ENCODE measurements around the gene COL4A1.

Gene COL4A1

GRCh38 chr13:110309661-110310524 lies 2.9 kb upstream of the COL4A1 start:
- H3K27me3 ChIP-seq (ENCODE audit: control insufficient read depth in 1 of 2, insufficient read depth in 2 of 2, low read length in 2 of 2) = peaks cover 21 to 35% of the 10 kb centered on the region in 2 donors
- peak overlapping the region; percentile 69 to 76 for H3K4me3 ChIP-seq (ENCODE audit: low read depth in 1 of 2, low read length in 2 of 2)
- peaks cover 10 to 17% of the 10 kb centered on the region in 2 donors for H3K4me1 ChIP-seq (ENCODE audit: control insufficient read depth in 1 of 2, insufficient read depth in 2 of 2, low read length in 2 of 2)
- peak overlapping the region; percentile 42 for H3K27ac ChIP-seq (ENCODE audit: low read depth, low read length)
- H3K9me3 ChIP-seq (ENCODE audit: control insufficient read depth in 1 of 2, low read length in 2 of 2) = no peaks in the 10 kb centered on the region
- H3K36me3 ChIP-seq (ENCODE audit: control insufficient read depth in 1 of 2, insufficient read depth in 2 of 2, low read length in 2 of 2) = peaks cover 0 to 4% of the 10 kb centered on the region in 2 donors
- no peak overlapping the region for H3K9ac ChIP-seq (ENCODE audit: low read depth in 1 of 2, low read length in 2 of 2)

- Histone ChIP-seq H3K27me3 (ENCODE audit: control insufficient read depth in 1 of 2, insufficient read depth in 2 of 2, low read length in 2 of 2) (peaks cover 25 to 40% of the 10 kb centered on the region in 2 donors), H3K4me1 (ENCODE audit: control insufficient read depth in 1 of 2, insufficient read depth in 2 of 2, low read length in 2 of 2) (peaks cover 10 to 14% of the 10 kb centered on the region in 2 donors), H3K4me3 (ENCODE audit: low read depth in 1 of 2, low read length in 2 of 2) (peak overlapping the region; percentile 69 to 76), H3K9ac (ENCODE audit: low read depth in 1 of 2, low read length in 2 of 2) (peak overlapping the region; percentile 36 to 60), H3K27ac (ENCODE audit: low read depth, low read length) (peak overlapping the region; percentile 86), H3K9me3 (ENCODE audit: control insufficient read depth in 1 of 2, low read length in 2 of 2) (no peaks in the 10 kb centered on the region), H3K36me3 (ENCODE audit: control insufficient read depth in 1 of 2, insufficient read depth in 2 of 2, low read length in 2 of 2) (peaks cover 0 to 4% of the 10 kb centered on the region in 2 donors)
These were observed 1.9 kb upstream of the COL4A1 start for GRCh38 chr13:110308656-110309359.

DNA sequence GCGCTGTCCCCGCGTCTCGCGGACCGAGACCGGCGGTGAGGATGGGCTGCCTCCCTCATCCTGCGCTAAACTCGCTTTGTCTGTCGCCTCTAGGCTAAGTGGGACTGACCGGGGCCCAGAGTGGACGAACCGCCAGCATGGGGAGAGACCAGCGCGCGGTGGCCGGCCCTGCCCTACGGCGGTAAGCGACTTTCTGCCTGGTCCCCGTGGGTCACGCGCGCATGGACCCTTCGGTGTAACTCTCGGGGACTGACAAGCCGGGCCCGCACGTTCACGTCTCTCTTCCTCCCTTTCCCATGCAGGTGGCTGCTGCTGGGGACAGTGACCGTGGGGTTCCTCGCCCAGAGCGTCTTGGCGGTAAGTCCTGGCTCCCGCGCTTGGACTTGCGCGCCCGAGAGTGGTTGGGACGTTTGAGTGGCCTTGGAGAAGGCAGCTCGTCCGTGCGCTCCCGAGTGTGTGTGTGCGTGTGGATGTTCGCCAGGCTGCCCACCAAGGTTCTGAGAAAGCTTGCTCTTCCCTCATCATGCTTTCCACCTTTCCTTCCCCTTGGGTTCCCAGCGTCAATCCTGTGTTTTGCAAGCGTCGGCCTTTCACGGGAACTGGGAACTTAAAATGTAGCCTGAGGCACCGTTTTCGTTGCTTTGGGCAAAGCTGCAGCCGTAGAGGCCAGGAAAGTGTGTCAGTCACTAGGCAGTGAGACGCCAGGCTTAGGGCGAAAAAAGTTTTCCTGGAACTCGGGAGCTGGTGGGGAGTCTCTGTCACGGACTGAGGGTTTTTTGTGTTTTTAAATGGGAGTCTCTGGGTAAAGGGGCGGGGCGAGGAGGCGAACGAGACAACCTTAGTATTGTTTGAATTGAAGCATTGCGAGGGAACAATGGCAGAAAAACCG lies 1.1 kb upstream of the COL4A1 start:
- Histone ChIP-seq H3K9me3 (ENCODE audit: control insufficient read depth in 1 of 2, low read length in 2 of 2) (no peaks in the 10 kb centered on the region), H3K4me3 (ENCODE audit: low read depth in 1 of 2, low read length in 2 of 2) (peak overlapping the region; percentile 69 to 76), H3K27ac (ENCODE audit: low read depth, low read length) (peak overlapping the region; percentile 86), H3K9ac (ENCODE audit: low read depth in 1 of 2, low read length in 2 of 2) (peak overlapping the region; percentile 60 to 70), H3K4me1 (ENCODE audit: control insufficient read depth in 1 of 2, insufficient read depth in 2 of 2, low read length in 2 of 2) (peaks cover 10 to 14% of the 10 kb centered on the region in 2 donors), H3K36me3 (ENCODE audit: control insufficient read depth in 1 of 2, insufficient read depth in 2 of 2, low read length in 2 of 2) (peaks cover 0 to 4% of the 10 kb centered on the region in 2 donors), H3K27me3 (ENCODE audit: control insufficient read depth in 1 of 2, insufficient read depth in 2 of 2, low read length in 2 of 2) (peaks cover 25 to 46% of the 10 kb centered on the region in 2 donors)

DNA sequence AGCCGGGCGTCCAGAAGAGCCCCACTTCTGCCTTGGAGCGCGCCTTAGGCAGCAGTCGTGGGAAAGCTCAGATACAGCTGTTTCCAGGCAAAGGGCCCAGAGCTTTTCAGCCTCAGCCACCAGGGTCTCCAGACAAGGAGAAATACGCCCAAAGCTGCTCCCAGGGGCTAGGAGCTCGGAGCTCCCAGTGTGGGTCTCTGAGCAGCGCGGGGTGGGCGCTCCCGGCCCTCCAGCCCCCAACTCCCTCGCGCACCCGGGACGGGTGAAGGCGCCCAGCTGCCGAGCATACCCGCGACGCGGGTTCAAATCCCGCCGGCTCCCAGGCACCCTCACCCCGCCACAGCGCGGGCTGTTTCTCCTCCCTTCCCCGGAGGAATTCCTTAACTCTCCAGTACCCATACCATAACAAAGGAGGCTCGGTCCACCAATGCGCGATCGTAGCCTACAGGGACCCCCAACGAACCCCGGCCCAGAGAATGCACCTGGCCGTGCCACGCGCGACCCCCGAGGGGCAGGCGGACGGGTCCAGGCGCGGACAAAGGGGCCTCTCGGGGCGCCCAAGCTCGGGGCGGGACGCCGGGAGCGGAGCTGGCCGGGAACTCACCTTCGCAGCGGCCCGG lies 507 bp downstream of the COL4A1 start:
- peak overlapping the region; percentile 28 to 30 for H3K9ac ChIP-seq (ENCODE audit: low read depth in 1 of 2, low read length in 2 of 2)
- peaks cover 25 to 45% of the 10 kb centered on the region in 2 donors for H3K27me3 ChIP-seq (ENCODE audit: control insufficient read depth in 1 of 2, insufficient read depth in 2 of 2, low read length in 2 of 2)
- H3K4me3 ChIP-seq (ENCODE audit: low read depth in 1 of 2, low read length in 2 of 2) = peak overlapping the region; percentile 25 to 58
- H3K4me1 ChIP-seq (ENCODE audit: control insufficient read depth in 1 of 2, insufficient read depth in 2 of 2, low read length in 2 of 2) = peaks cover 10 to 17% of the 10 kb centered on the region in 2 donors
- no peaks in the 10 kb centered on the region for H3K9me3 ChIP-seq (ENCODE audit: control insufficient read depth in 1 of 2, low read length in 2 of 2)
- H3K27ac ChIP-seq (ENCODE audit: low read depth, low read length) = peak overlapping the region; percentile 86
- H3K36me3 ChIP-seq (ENCODE audit: control insufficient read depth in 1 of 2, insufficient read depth in 2 of 2, low read length in 2 of 2) = peaks cover 0 to 4% of the 10 kb centered on the region in 2 donors

DNA sequence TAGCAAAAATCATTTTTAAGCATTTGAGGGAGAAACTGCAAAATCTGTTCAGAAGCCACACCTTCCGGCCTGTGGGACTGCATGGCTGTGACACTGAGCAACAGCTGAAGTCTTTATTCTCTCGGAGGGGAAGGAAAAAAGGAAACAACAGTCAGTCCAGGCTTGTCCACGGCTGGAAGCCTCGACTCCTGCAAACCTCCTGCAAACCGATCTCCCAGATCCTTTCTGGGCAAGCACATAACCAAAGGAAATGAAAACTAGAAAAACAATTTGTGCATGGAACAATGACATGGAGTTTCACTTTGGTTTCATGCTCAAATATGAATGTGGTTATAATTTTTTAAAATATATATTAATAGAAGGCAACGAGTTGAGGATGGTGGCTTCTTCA lies 1.0 kb downstream of the COL4A1 start:
- Histone ChIP-seq H3K36me3 (ENCODE audit: control insufficient read depth in 1 of 2, insufficient read depth in 2 of 2, low read length in 2 of 2) (peaks cover 0 to 4% of the 10 kb centered on the region in 2 donors), H3K4me3 (ENCODE audit: low read depth in 1 of 2, low read length in 2 of 2) (peak overlapping the region; percentile 25 to 58), H3K27ac (ENCODE audit: low read depth, low read length) (peak overlapping the region; percentile 59), H3K9me3 (ENCODE audit: control insufficient read depth in 1 of 2, low read length in 2 of 2) (no peaks in the 10 kb centered on the region), H3K9ac (ENCODE audit: low read depth in 1 of 2, low read length in 2 of 2) (peak overlapping the region in 1 of 2 donors; percentile 15), H3K4me1 (ENCODE audit: control insufficient read depth in 1 of 2, insufficient read depth in 2 of 2, low read length in 2 of 2) (peaks cover 10 to 14% of the 10 kb centered on the region in 2 donors), H3K27me3 (ENCODE audit: control insufficient read depth in 1 of 2, insufficient read depth in 2 of 2, low read length in 2 of 2) (peaks cover 25 to 40% of the 10 kb centered on the region in 2 donors)

DNA sequence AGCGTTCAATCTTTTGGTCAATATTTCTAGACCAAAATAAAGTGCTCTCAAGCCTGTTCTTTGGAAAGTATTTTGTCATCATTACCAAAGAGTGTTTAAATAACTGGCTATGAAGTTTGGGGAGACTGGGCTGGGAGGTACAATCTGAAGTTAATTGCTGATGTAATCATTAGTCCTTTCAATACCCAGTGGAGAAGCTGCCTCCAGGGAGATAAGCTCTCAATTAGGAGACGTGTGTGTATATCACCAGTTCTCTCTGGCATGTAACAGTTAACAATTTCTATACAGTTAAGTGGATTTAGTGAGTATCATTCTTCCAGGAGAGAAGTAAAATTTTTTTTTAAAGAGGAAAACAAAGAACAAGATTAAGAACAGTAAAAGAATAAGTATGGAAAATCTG lies 1.4 kb downstream of the COL4A1 start:
- peak overlapping the region; percentile 25 to 58 for H3K4me3 ChIP-seq (ENCODE audit: low read depth in 1 of 2, low read length in 2 of 2)
- peaks cover 0 to 4% of the 10 kb centered on the region in 2 donors for H3K36me3 ChIP-seq (ENCODE audit: control insufficient read depth in 1 of 2, insufficient read depth in 2 of 2, low read length in 2 of 2)
- H3K9me3 ChIP-seq (ENCODE audit: control insufficient read depth in 1 of 2, low read length in 2 of 2) = no peaks in the 10 kb centered on the region
- H3K27ac ChIP-seq (ENCODE audit: low read depth, low read length) = peak overlapping the region; percentile 59
- H3K27me3 ChIP-seq (ENCODE audit: control insufficient read depth in 1 of 2, insufficient read depth in 2 of 2, low read length in 2 of 2) = peaks cover 25 to 40% of the 10 kb centered on the region in 2 donors
- peak overlapping the region in 1 of 2 donors; percentile 15 for H3K9ac ChIP-seq (ENCODE audit: low read depth in 1 of 2, low read length in 2 of 2)
- peaks cover 10 to 14% of the 10 kb centered on the region in 2 donors for H3K4me1 ChIP-seq (ENCODE audit: control insufficient read depth in 1 of 2, insufficient read depth in 2 of 2, low read length in 2 of 2)

DNA sequence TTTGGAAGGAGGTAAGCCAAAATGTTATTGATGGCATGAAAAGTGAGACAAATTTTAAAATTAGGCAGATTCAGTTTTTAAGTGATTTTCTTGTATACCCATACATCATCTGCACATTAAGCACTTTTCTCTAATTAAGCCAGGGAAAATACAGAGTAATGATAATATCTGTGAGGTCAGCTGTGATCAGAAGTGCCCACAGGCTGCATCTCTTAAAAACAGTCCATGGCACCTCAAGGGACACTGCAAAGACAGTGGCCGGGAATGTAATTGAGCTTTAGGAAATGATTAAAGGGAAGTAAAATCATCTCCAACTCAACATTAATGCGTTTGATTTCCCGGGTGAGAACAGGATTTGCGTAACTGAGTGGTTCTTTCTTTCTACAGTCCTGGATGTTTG lies 2.0 kb downstream of the COL4A1 start:
- Histone ChIP-seq H3K36me3 (ENCODE audit: control insufficient read depth in 1 of 2, insufficient read depth in 2 of 2, low read length in 2 of 2) (peaks cover 0 to 4% of the 10 kb centered on the region in 2 donors), H3K4me1 (ENCODE audit: control insufficient read depth in 1 of 2, insufficient read depth in 2 of 2, low read length in 2 of 2) (peaks cover 8 to 14% of the 10 kb centered on the region in 2 donors), H3K9me3 (ENCODE audit: control insufficient read depth in 1 of 2, low read length in 2 of 2) (no peaks in the 10 kb centered on the region), H3K27me3 (ENCODE audit: control insufficient read depth in 1 of 2, insufficient read depth in 2 of 2, low read length in 2 of 2) (peaks cover 25 to 37% of the 10 kb centered on the region in 2 donors), H3K27ac (ENCODE audit: low read depth, low read length) (peak overlapping the region; percentile 45), H3K4me3 (ENCODE audit: low read depth in 1 of 2, low read length in 2 of 2) (peak overlapping the region in 1 of 2 donors; percentile 58), H3K9ac (ENCODE audit: low read depth in 1 of 2, low read length in 2 of 2) (peak overlapping the region in 1 of 2 donors; percentile 9)

GRCh38 chr13:110304256-110304655 lies 2.7 kb downstream of the COL4A1 start:
- H3K9me3 ChIP-seq (ENCODE audit: control insufficient read depth in 1 of 2, low read length in 2 of 2) = no peaks in the 10 kb centered on the region
- peak overlapping the region in 1 of 2 donors; percentile 58 for H3K4me3 ChIP-seq (ENCODE audit: low read depth in 1 of 2, low read length in 2 of 2)
- peak overlapping the region; percentile 27 for H3K27ac ChIP-seq (ENCODE audit: low read depth, low read length)
- peaks cover 23 to 34% of the 10 kb centered on the region in 2 donors for H3K27me3 ChIP-seq (ENCODE audit: control insufficient read depth in 1 of 2, insufficient read depth in 2 of 2, low read length in 2 of 2)
- peaks cover 5 to 11% of the 10 kb centered on the region in 2 donors for H3K4me1 ChIP-seq (ENCODE audit: control insufficient read depth in 1 of 2, insufficient read depth in 2 of 2, low read length in 2 of 2)
- no peak overlapping the region for H3K9ac ChIP-seq (ENCODE audit: low read depth in 1 of 2, low read length in 2 of 2)
- H3K36me3 ChIP-seq (ENCODE audit: control insufficient read depth in 1 of 2, insufficient read depth in 2 of 2, low read length in 2 of 2) = peaks cover 0 to 4% of the 10 kb centered on the region in 2 donors

- Histone ChIP-seq H3K36me3 (ENCODE audit: control insufficient read depth in 1 of 2, insufficient read depth in 2 of 2, low read length in 2 of 2) (no peaks in the 10 kb centered on the region), H3K4me1 (ENCODE audit: control insufficient read depth in 1 of 2, insufficient read depth in 2 of 2, low read length in 2 of 2) (peaks cover 0 to 11% of the 10 kb centered on the region in 2 donors), H3K4me3 (ENCODE audit: low read depth in 1 of 2, low read length in 2 of 2) (no peak overlapping the region), H3K9me3 (ENCODE audit: control insufficient read depth in 1 of 2, low read length in 2 of 2) (no peaks in the 10 kb centered on the region), H3K27ac (ENCODE audit: low read depth, low read length) (peak overlapping the region; percentile 46), H3K9ac (ENCODE audit: low read depth in 1 of 2, low read length in 2 of 2) (no peak overlapping the region), H3K27me3 (ENCODE audit: control insufficient read depth in 1 of 2, insufficient read depth in 2 of 2, low read length in 2 of 2) (peaks cover 19 to 28% of the 10 kb centered on the region in 2 donors)
These were observed 3.3 kb downstream of the COL4A1 start for GRCh38 chr13:110303644-110304043.

Data from duodenal mucosa (tissue), 2 donors.